GM12801 (cell line): ENCODE measurements around the gene TLE2.

ENCODE experiments used
- CTCF ChIP-seq: IDR thresholded peaks from one replicate; pipeline ENCODE4 v1.5.1; 2011; ENCODE audit warnings: control low read depth; ENCODE audit not compliant: insufficient read length; ENCODE audit errors: extremely low read depth

Gene TLE2

DNA sequence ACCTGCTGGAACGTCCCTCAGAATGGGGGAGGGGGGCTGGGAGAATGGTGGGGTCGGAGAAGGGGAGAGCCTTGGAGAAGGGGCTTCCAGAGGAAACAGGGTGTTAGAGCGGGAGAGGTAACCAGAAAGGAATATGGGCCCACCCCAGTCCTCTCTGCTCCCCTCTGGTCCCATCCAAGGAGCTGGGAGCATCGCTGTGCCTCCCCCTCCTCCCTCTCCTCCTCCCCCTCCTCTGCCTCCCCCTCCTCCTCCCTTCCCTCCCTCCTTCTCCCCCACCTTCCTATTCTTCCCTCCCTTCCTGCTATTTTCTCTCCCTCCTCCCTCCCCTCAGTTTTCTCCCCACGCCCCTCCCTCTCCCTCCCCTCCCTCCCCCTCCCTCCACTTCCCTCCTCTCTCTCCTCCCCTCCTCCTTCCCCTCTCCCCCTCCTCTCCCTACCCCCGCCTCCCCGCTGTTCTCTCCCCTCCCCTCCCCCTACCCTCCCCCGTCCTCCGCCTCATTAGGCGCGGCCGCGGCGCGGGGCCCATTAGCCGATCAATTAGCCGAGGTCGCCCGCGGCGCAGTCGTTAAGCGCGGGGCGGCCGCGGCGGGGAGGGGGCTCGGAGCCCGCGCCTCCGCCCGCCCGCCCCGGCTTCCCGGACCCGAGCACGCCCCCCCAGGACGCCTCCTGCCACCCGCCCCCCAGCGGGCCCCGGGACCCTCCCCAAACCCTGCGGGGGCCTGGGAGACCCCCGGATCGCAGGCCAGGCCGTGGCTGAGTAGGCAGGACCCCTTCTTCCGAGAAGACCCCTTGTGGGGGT is 17.8 kb upstream of the TLE2 start:
- no peak for TF ChIP-seq CTCF

DNA sequence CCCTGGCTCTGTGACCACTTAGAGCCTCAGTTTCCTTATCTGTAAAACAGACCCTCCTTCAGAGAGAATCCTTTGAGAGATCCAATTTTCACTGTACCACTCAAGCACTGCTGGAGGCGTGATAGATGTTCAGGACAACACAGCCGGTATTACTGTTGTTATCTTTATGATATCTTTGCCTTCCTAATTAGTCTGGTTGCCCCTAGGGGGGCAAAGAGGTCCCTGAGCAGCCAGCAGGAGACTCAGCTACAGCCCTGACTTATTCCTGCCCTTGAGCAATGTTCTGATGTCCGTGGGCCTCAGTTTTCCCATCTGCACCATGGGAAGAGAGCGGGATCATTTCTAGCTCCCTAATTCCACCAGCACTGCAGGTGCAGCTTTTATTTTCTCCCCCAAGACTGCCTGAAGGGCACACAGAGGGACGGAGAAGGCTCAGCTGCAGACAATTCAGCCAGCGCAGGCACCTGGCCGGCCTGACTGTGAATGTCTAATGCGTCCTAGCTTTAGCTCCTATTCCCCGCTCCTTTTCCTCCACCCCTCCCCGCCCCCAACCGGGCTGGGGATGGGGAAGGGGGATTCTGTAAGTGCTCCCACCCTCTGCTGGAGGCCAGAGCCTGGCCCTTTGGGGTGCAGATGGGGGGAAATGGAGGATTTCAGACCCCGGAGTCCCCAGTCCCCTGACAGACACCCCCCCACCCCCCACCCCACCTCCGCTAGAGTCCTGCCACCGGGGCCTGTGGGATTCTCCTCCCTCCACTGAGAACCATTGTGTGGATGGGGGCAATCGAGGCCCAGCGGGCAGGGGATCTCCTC is 17.0 kb upstream of the TLE2 start:
- no peak for TF ChIP-seq CTCF

DNA sequence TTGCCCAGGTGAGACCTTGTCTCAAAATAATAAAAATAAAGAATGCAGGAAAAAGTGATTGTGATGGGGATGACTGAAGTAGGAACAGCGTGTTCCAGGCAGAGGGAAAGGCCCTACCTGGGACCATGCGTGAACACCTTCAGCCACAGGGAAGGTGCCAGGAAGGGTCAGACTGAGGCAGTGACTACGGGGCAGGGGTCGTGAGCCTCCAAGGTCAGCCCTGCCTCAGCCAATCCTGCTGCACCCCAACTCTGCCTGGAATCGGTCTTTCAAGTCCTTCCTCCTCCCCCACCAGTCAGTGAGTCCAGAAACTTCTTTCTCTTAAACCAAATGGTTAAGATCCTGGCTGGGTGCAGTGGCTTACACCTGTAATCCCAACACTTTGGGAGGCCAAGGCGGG is 16.1 kb upstream of the TLE2 start:
- TF ChIP-seq CTCF: no peak

- TF ChIP-seq CTCF: no peak
Observed at GRCh38 chr19:3042621-3043267, 13.7 kb upstream of the TLE2 start.

- TF ChIP-seq CTCF: no peak
Observed at GRCh38 chr19:3041761-3042620, 12.9 kb upstream of the TLE2 start.

GRCh38 chr19:3041327-3041726 is 12.2 kb upstream of the TLE2 start:
- no peak for TF ChIP-seq CTCF
